Measurements from ENCODE around the gene ABLIM2.
"Not testable (repeated sequence)": the region's sequence is repeated elsewhere in the genome, so short reads cannot be mapped to it uniquely, and the experiment has no call there.

Gene ABLIM2

GRCh38 chr4:8157496-8157895, 1.1 kb downstream of the ABLIM2 start:
- DNase-seq (ENCODE audit: low read depth): no peak

DNA sequence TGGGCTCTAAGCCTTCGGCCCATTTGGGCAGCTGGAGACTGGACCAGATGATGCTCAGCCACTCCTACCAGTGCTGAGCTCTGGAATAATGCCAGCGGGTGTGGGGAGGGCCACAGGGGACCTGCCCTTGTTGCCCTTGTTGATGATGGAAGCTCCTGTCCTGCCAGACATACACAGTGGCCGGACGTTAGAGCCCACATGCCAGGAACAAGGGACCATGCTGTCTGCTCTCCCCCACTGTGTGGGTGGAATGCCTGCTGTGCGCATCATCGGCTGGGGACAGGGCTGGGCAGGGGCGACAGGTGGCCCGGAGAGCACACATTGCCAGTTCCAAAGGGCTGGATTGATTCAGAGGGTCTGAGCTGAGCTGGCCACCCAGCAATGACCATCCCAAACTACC, 2.0 kb downstream of the ABLIM2 start:
- DNase-seq (ENCODE audit: low read depth): no peak

- DNase-seq (ENCODE audit: low read depth): no peak
These were observed 2.8 kb downstream of the ABLIM2 start for GRCh38 chr4:8155660-8156421.

- DNase-seq (ENCODE audit: low read depth): no peak
These were observed 3.6 kb downstream of the ABLIM2 start for GRCh38 chr4:8155048-8155447.

GRCh38 chr4:8153441-8153840, 5.2 kb downstream of the ABLIM2 start:
- no peak for DNase-seq (ENCODE audit: low read depth)

- no peak for DNase-seq (ENCODE audit: low read depth)
These were observed 5.8 kb downstream of the ABLIM2 start for GRCh38 chr4:8152865-8153257.

- DNase-seq (ENCODE audit: low read depth): no peak
These were observed 6.3 kb downstream of the ABLIM2 start for GRCh38 chr4:8152090-8152864.

GRCh38 chr4:8151165-8151650, 7.4 kb downstream of the ABLIM2 start:
- no peak for DNase-seq (ENCODE audit: low read depth)

DNA sequence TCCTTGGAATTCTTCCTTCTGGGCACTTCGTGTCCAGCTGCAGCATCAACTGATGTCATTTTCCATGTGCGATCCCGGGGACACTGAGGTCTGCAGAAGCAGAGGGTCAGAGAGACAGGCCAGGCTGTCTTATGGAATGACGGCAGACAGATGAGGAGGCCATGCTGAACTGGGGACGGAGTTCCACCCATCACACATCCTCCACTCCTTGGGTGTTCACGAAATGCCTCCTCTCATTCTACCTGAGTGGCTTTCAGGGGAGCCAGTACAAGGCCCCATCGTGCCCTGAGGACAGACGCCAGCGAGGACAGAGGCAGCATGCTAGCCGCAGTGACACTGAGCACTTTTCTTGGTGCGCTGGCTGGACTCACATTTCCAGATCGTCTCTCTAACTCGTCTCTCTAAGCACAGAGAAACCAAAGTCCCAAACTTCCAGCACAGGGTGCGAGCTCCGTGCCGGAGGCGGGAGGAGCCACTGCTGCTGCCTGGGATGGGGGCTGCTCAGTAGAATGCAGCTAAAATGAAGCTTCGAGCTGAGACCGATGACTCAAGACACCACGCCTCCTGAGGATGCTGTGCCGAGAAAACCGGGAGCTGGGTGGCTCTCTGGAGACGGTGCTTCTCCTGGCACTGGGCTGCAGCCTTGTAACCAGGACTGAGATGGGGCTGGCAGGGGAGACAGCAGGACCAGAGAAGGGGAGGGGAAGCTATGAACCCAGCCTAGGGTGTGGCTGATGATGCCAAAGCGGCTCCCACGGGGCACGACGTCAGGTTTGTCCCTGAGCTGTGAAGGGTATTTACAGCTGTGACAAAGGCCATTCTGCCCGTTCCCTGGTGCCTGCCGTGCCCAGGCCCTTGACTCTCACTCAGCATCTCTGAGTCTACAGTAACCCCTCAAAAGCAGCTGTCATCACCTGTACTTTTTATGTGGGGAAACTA, 8.2 kb downstream of the ABLIM2 start:
- no peak for DNase-seq (ENCODE audit: low read depth)

GRCh38 chr4:8149664-8150063, 8.9 kb downstream of the ABLIM2 start:
- DNase-seq (ENCODE audit: low read depth): no peak

DNA sequence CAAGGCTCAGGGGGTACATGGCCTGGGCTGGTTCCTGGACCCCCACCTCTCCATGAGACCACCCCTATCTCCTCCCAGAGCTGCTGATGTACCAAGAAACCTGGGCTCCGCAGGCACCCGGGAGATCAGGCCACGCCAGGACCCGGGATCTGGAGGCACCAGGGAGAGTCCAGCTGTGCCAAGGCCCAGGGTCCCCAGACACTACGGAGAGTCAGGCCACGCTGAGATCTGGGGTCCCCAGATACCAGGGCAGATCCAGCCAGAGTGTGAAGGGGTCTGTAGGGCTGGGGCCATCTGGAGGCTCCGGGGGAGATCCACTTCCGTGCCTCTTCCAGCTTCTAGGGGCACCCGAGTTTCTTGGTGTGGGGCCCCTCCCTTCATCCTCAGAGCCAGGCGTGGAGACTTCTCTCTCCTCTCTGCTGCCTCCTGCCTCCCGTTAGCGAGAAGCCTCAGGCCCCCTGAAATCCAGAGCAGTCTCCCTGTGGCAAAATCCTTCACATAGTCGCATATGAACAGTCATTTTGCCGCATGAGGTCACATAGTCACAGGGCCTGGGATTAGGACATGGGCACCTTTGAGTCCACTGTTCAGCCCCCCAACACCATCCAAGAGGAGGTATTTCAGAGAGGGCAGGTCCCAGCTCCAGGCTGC, 9.7 kb downstream of the ABLIM2 start:
- no peak for DNase-seq (ENCODE audit: low read depth)

DNA sequence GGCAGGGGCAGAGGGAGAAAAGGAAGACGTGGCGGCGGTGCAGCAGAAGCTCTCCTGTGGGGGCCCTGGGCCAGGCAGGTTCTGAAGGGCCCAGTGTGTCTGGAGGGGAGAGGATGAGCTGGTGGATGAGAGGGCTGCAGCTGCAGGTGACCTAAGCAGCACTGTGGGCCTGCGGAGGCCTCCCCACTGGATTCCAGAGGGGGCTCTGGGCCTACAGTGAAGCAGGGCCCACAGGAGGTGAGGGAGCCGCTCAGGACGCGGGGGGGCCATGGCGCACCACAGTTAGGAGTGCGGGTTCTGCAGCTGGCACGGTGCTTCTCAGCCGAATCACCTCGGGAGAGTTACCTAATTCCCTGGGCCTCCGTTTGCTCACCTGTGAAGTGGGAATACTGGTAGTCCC, 10.5 kb downstream of the ABLIM2 start:
- no peak for DNase-seq (ENCODE audit: low read depth)

DNA sequence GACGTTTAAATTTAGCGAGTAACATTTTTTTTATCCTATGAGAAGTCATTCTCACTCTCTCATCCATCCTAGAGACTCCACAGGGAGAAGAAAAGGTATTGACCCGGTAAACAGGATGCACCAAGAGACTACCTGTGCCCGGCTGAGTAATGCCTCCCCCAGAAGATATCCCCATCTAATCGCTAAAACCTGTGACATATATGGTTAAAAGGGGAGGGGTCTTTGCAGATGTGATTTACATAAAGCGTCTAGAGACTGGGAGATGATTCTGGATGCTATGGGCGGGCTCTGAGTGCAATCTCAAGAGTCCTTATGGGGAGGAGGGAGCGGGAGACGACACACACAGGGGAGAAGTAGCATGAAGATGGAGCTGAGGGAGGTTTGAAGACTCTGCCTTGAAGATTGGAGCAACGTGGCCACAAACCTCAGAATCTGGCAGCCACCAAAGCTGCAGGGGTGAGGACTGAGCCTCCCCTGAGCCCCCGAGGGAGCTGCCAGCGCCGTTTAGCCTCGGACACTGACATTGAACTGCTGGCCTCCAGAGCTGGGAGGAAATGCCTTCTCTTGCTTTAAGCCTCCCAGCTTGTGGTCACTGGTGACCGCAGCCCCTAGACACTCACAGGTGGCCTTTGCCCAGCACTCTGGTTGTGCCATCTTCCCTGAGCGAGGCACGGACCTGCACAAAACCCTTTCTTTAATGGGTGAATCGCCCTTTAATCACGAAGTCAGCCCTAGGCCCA, 11.2 kb downstream of the ABLIM2 start:
- DNase-seq (ENCODE audit: low read depth): no peak

GRCh38 chr4:8146157-8146556, 12.5 kb downstream of the ABLIM2 start:
- no peak for DNase-seq (ENCODE audit: low read depth)

- DNase-seq (ENCODE audit: low read depth): no peak
These were observed 14.3 kb downstream of the ABLIM2 start for GRCh38 chr4:8144359-8144758.

- DNase-seq (ENCODE audit: low read depth): no peak
These were observed 15.0 kb downstream of the ABLIM2 start for GRCh38 chr4:8143392-8144140.

- no peak for DNase-seq (ENCODE audit: low read depth)
These were observed 16.1 kb downstream of the ABLIM2 start for GRCh38 chr4:8142556-8142955.

DNA sequence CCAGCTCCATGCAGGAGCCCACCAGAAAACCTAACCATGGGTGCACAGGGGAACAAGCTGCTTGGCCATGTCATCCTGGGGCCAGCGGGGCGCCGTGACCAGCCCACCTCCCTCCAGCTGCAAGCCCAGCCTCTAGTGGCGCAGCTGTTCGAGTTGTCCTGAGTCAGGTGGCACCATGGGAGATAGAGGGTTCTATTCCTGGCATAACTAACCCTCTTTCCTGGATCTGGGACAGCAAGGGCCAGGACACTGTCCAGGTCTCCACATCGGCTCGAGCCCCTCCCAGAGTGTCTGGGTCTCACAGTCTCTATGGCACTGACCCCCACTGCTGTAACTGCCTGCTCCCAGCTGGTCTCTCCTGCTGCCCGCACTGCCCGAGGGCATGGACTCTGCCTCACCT, 16.7 kb downstream of the ABLIM2 start:
- no peak for DNase-seq (ENCODE audit: low read depth)

DNA sequence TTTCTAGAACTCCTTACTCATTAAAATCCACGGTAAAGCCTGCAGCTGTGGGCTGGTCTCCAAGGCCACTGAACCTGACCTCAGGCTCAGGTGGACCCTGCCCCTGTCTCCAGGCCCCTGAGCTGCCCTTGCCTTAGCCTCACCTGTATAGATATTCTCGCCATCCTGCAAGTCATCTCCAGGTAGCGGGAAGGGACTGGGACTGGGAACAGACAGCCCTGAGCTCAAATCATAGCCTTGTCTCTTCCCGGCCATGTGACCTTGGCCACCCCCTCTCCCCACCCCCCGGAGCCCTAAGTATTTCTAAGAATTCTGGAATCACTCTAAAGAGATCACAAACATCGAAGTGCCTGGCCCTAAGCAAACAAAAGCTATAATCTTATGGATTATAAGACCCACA, 17.7 kb downstream of the ABLIM2 start:
- no peak for DNase-seq (ENCODE audit: low read depth)

GRCh38 chr4:8139726-8140125, 18.9 kb downstream of the ABLIM2 start:
- not testable (repeated sequence) for DNase-seq (ENCODE audit: low read depth)
